HepG2 (cell line): Measurements from ENCODE around the gene GSAP. TPM values are rescaled to one million over a fixed set of nuclear protein-coding genes. Genes with fewer than 3 reads are reported as not detected.

ENCODE experiments used
- ATAC-seq: fragments of 200-7000 bp; cut with Tn5 transposase; 3 replicates; pipeline ENCODE4 v1.9.1; 2020; ENCODE audit warnings: mild to moderate bottlenecking, moderate library complexity
- BruUV-seq: library from RNA; stranded (reverse); fragments of 400-500 nt; replicated peaks from 2 replicates; lab custom pipeline; 2021; lab: Mats Ljungman, UMichigan
- CTCF ChIA-PET: fragments of 300-600 bp; formaldehyde crosslinking; extraction: SDS; loops from one replicate; lab custom pipeline; 2021; ENCODE audit warnings: low total read pairs, inconsistent platforms, low intra/inter-chr PET ratio; lab: Yijun Ruan, JAX
- POLR2A ChIA-PET: fragments of 350-600 bp; sonication (Branson Sonifier 250); formaldehyde crosslinking; loops from one replicate; lab custom pipeline; 2020; ENCODE audit warnings: antibody characterized with exemption, inconsistent platforms; lab: Yijun Ruan, JAX
- DNase-seq: peaks from one replicate; pipeline ENCODE4 v3.0.0-alpha.2; 2015; ENCODE audit warnings: low spot score
- FAIRE-seq: peaks from 3 replicates; lab custom pipeline; 2011; peaks lifted over from hg19 to GRCh38; lab: Jason Lieb, UNC
- H2AFZ ChIP-seq: one replicate; pipeline ENCODE4 v1.6.1; 2011; ENCODE audit warnings: low read length, inconsistent platforms
- H3K27ac ChIP-seq: fragments of 300-600 bp; 3 replicates; pipeline ENCODE4 v1.8.0; 2011; ENCODE audit warnings: mixed run types, mild to moderate bottlenecking, mixed read lengths, low read length, inconsistent platforms; ENCODE audit not compliant: insufficient read depth; ENCODE audit errors: extremely low read length
- H3K27me3 ChIP-seq, 2 experiments: fragments of 200-600 bp in 1 of 2; 2 replicates in 1 of 2; 3 replicates in 1 of 2; pipeline versions ENCODE4 v1.6.0 to v1.8.0; 2011; ENCODE audit warnings: low read length in 2 of 2, mild to moderate bottlenecking in 2 of 2, moderate library complexity in 2 of 2, inconsistent platforms in 1 of 2; ENCODE audit not compliant: insufficient read depth in 2 of 2, control insufficient read depth in 1 of 2
- H3K36me3 ChIP-seq, 2 experiments: fragments of 200-600 bp in 1 of 2; replicated peaks in 1 of 2; 2 replicates in 1 of 2; 3 replicates in 1 of 2; pipeline versions ENCODE4 v1.5.1 to v1.8.0; 2011; ENCODE audit warnings: low read length in 2 of 2, inconsistent platforms in 1 of 2; ENCODE audit not compliant: insufficient read depth in 2 of 2, control insufficient read depth in 1 of 2
- H3K4me1 ChIP-seq: 2 replicates; pipeline ENCODE4 v1.5.1; 2012; ENCODE audit warnings: low read length, inconsistent platforms; ENCODE audit not compliant: insufficient read depth
- H3K4me2 ChIP-seq: 2 replicates; pipeline ENCODE4 v1.6.0; 2011; ENCODE audit warnings: low read depth, low read length, inconsistent platforms
- H3K4me3 ChIP-seq, 3 experiments: fragments of 200-600 bp in 1 of 3; sonication (generic), shearing (Covaris generic) in 1 of 3; replicated peaks in 1 of 3; 2 replicates each; pipeline ENCODE4 v1.5.1; 2011 to 2016; ENCODE audit warnings: low read length in 3 of 3, inconsistent platforms in 2 of 3, low read depth in 2 of 3, mild to moderate bottlenecking in 2 of 3, control low read depth in 1 of 3, mixed read lengths in 1 of 3; ENCODE audit not compliant: insufficient read depth in 1 of 3
- H3K79me2 ChIP-seq: one replicate; pipeline ENCODE4 v1.6.1; 2011; ENCODE audit warnings: low read length, inconsistent platforms; ENCODE audit not compliant: insufficient read depth
- H3K9ac ChIP-seq: 2 replicates; pipeline ENCODE4 v1.6.0; 2011; ENCODE audit warnings: mild to moderate bottlenecking, low read depth, low read length, inconsistent platforms; ENCODE audit not compliant: insufficient read depth
- H3K9me3 ChIP-seq: 2 replicates; pipeline ENCODE4 v1.5.1; 2012; ENCODE audit warnings: mild to moderate bottlenecking, low read length
- H4K20me1 ChIP-seq: 2 replicates; pipeline ENCODE4 v1.6.0; 2011; ENCODE audit warnings: inconsistent platforms, mild to moderate bottlenecking, low read length, moderate library complexity; ENCODE audit not compliant: insufficient read depth
- LCORL ChIP-seq, 2 experiments: fragments of 450-650 bp in 1 of 2; sonication (generic) in 1 of 2; formaldehyde crosslinking in 1 of 2; IDR thresholded peaks; 2 replicates each; pipeline versions ENCODE4 v1.5.0 to v1.6.1; 2017 to 2020; ENCODE audit warnings: antibody characterized with exemption in 1 of 2, missing genetic modification reagents in 1 of 2
- MAF1 ChIP-seq: sonication (generic); formaldehyde crosslinking; IDR thresholded peaks from 2 replicates; pipeline ENCODE4 v1.5.0; 2020; ENCODE audit warnings: missing genetic modification reagents, borderline replicate concordance
- PLRG1 ChIP-seq: fragments of 450-650 bp; conservative IDR thresholded peaks from 2 replicates; pipeline ENCODE4 v1.6.1; 2016
- RAD51 ChIP-seq: fragments of 450-650 bp; IDR thresholded peaks from 2 replicates; pipeline ENCODE4 v1.6.1; 2016; ENCODE audit warnings: borderline replicate concordance
- SRSF1 ChIP-seq: fragments of 200-400 bp; formaldehyde crosslinking; optimal IDR thresholded peaks from 2 replicates; pipeline ENCODE3; 2017; ENCODE audit warnings: mild to moderate bottlenecking, low read depth, low read length, moderate library complexity
- THAP11 ChIP-seq: IDR thresholded peaks from 2 replicates; pipeline ENCODE4 v1.6.1; 2016; ENCODE audit warnings: missing biosample characterization, missing genetic modification reagents
- ZNF629 ChIP-seq: sonication (generic); formaldehyde crosslinking; conservative IDR thresholded peaks from 2 replicates; pipeline ENCODE4 v1.5.0; 2020; ENCODE audit warnings: missing genetic modification reagents
- WGBS: methylation state at CpG from one replicate; pipeline ENCODE4 v1.1.6; 2017; ENCODE audit warnings: low lambda C conversion rate; 5-methylcytosine and 5-hydroxymethylcytosine counted together
- in situ Hi-C: cut with HindIII; loops from 2 replicates; pipeline ENCODE4 v1.10.0; 2017; ENCODE audit warnings: low pct_unique_long_range_greater_than_20kb; ENCODE audit not compliant: extremely low pct_ligation_motif_present
- intact Hi-C: fragments of 100-400 bp; cut with micrococcal nuclease; formaldehyde crosslinking; loops from one replicate; pipeline ENCODE4 v1.10.0; 2022; ENCODE audit not compliant: unreplicated experiment
- polyA plus RNA-seq, 8 experiments: library from polyadenylated mRNA; depleted of rRNA in 3 of 8; stranded (reverse) in 7 of 8; unstranded in 1 of 8; fragments of >200 nt; fragmentation: Illumina TruSeq in 4 of 8; extraction: Trizol in 4 of 8; gene quantifications; 2 replicates each; pipeline versions ENCODE4 v1.2.1 to v1.2.3, GENCODE V29; 2011 to 2016; ENCODE audit warnings: low read depth in 4 of 8, missing spikeins in 1 of 8, mixed read lengths in 1 of 8; ENCODE audit not compliant: insufficient read depth in 1 of 8
- total RNA-seq, 5 experiments: library from RNA; depleted of rRNA; stranded (reverse); fragments of >200 nt; fragmentation: Illumina TruSeq; extraction: Trizol; gene quantifications; 2 replicates each; pipeline ENCODE4 v1.2.3, GENCODE V29; 2016; ENCODE audit warnings: low read depth in 1 of 5
- TF ChIP-seq, protein P1 (sequence below): sonication (generic); formaldehyde crosslinking; IDR thresholded peaks from 2 replicates; pipeline ENCODE4 v1.8.0; 2022; ENCODE audit warnings: missing genetic modification reagents, low read depth, mild to moderate bottlenecking, borderline replicate concordance

The GSAP gene
- total and polyA plus RNA-seq, 2 of the 13 experiments (the other 11 are each of a cell fraction or from before 2014, with no cell fraction given) = 34.6 to 40.6 TPM

DNA sequence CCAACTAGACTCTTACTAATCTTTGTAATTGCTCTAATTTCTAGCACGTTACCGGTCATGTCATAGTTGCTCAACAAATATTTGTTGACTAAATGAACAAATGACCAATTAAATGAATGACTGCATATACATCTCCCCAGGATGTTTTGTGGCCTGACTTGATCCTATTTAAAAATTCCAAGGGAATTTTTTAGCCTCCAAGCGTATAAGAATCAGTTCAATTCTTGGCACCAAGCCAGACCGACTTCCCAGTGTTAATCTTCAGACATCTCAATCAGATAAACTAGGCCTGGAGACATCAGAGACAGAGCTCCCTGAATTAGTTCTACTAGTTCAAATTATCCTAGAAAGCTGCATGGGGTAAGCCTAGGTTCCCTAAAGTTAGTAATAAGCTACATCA is 96.0 kb downstream of the GSAP start:
- no TSS peak for BruUV-seq
- no peaks in the 10 kb centered on the region for H3K27me3 ChIP-seq
- no peak for TF ChIP-seq RAD51
- no peak for TF ChIP-seq THAP11 (CRISPR knock-in tag)
- TF ChIP-seq, protein P1, sequence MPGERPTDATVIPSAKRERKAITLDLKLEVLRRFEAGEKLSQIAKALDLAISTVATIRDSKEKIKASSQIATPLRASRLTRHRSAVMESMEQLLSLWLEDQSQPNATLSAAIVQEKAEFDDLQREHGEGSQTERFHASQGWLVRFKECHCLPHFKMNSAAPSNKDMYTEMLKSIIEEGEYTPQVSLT (CRISPR knock-in tag) = no peak
- TF ChIP-seq LCORL (IDR thresholded peaks at IDR 0.05) = 0 out of 2 replicates have a peak, but pooled peaks have one; percentile 33
- TF ChIP-seq LCORL (CRISPR knock-in tag; IDR thresholded peaks at IDR 0.05) = no peak
- no peak for TF ChIP-seq MAF1
- no peaks in the 10 kb centered on the region for H4K20me1 ChIP-seq
- H3K9me3 ChIP-seq = no peaks in the 10 kb centered on the region
- no peaks in the 10 kb centered on the region for H3K79me2 ChIP-seq
- ATAC-seq (no peak), FAIRE-seq (no peak), DNase-seq (no peak)
- POLR2A ChIA-PET = no interaction called here
- intact Hi-C loops = no loop called here
- H3K27ac ChIP-seq = no peak overlapping the region
- H3K4me3 ChIP-seq = no peak overlapping the region
- WGBS = 97% methylated on average over 4 of the region's 4 CpGs
- in situ Hi-C loops = no loop called here
- H3K9ac ChIP-seq = no peak overlapping the region
- H2AFZ ChIP-seq = no peak overlapping the region
- H3K4me2 ChIP-seq = no peak overlapping the region
- CTCF ChIA-PET = no interaction called here
- H3K4me1 ChIP-seq = peaks cover 11% of the 10 kb centered on the region
- H3K36me3 ChIP-seq = peaks cover 14 to 23% of the 10 kb centered on the region in 2 experiments

DNA sequence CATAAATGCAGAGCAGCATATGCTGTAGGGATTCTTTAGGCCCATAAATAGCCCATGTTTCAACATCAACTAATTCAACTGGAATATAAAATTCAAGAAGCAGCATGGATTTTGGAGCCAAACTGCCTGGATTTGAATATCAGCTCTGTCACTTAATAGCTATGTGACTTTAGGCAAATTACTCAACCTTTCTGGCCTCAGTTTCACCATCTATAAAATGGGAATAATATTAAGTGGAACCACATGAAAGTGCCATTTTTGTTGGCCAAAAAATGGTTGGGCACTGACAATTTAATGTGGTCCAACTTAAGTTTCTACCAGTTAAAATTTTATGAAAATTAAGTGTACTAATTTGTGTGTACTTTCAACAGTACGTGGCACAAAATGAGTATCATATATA is 98.1 kb downstream of the GSAP start:
- intact Hi-C loops = no loop called here
- TF ChIP-seq ZNF629 = peak; percentile 75
- no peak for TF ChIP-seq SRSF1
- TF ChIP-seq PLRG1 = no peak
- in situ Hi-C loops = no loop called here

More for the DNA sequence above, 98.1 kb downstream of the GSAP start:
- no TSS peak for BruUV-seq
- ATAC-seq (no peak), FAIRE-seq (no peak), DNase-seq (no peak)
- WGBS = 60% methylated on average over 1 of the region's 1 CpG
- POLR2A ChIA-PET = no interaction called here
- no peak overlapping the region for H3K4me2 ChIP-seq
- H3K9ac ChIP-seq = no peak overlapping the region
- H3K9me3 ChIP-seq = no peaks in the 10 kb centered on the region
- no peaks in the 10 kb centered on the region for H3K79me2 ChIP-seq
- H4K20me1 ChIP-seq = no peaks in the 10 kb centered on the region
- no peak overlapping the region for H3K27ac ChIP-seq
- H3K27me3 ChIP-seq = no peaks in the 10 kb centered on the region
- CTCF ChIA-PET = no interaction called here
- peaks cover 11% of the 10 kb centered on the region for H3K4me1 ChIP-seq
- H3K36me3 ChIP-seq = peaks cover 18 to 40% of the 10 kb centered on the region in 2 experiments
- H2AFZ ChIP-seq = no peak overlapping the region
- no peak overlapping the region for H3K4me3 ChIP-seq
